AG09309 (cell line): Measurements from ENCODE around the gene LIF.
A peak's percentile ranks its signal among the peaks of the same experiment; 100 is the strongest.

Source experiments
- DNase-seq: peaks from one replicate; pipeline ENCODE4 v3.0.0-alpha.2; 2010; ENCODE audit warnings: low read depth
- H3K4me3 ChIP-seq: 2 replicates; pipeline ENCODE4 v1.5.1; 2011; ENCODE audit warnings: mild to moderate bottlenecking, low read depth, low read length, moderate library complexity; ENCODE audit not compliant: control insufficient read depth
- TF ChIP-seq, protein P1 (sequence below): IDR thresholded peaks from 2 replicates; pipeline ENCODE4 v1.5.1; 2011; ENCODE audit warnings: mild to moderate bottlenecking, low read depth, low read length, inconsistent platforms; ENCODE audit not compliant: insufficient read depth, control insufficient read depth; ENCODE audit errors: missing control alignments

Gene LIF

DNA sequence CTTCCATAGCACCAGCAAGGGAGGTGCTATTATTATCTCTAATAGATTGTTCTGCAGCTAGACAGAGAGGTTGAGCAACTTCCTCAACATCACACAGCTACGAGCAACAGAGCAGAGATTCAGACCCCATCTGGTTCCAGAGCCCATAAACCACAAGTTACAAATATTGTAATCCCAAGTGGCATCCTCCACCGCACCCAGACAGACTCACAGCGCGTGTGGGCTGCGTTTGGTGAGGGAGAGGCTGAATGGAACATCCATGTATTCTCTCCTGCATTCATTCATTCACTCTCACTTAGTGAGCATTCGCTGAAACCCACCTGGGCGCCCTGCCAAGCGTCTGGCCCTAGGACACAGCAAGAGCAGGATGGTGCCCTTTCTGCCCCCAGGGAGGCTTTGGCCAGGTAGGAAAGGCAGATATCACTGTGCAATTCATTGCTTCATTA is 33.5 kb downstream of the LIF start:
- TF ChIP-seq, protein P1, sequence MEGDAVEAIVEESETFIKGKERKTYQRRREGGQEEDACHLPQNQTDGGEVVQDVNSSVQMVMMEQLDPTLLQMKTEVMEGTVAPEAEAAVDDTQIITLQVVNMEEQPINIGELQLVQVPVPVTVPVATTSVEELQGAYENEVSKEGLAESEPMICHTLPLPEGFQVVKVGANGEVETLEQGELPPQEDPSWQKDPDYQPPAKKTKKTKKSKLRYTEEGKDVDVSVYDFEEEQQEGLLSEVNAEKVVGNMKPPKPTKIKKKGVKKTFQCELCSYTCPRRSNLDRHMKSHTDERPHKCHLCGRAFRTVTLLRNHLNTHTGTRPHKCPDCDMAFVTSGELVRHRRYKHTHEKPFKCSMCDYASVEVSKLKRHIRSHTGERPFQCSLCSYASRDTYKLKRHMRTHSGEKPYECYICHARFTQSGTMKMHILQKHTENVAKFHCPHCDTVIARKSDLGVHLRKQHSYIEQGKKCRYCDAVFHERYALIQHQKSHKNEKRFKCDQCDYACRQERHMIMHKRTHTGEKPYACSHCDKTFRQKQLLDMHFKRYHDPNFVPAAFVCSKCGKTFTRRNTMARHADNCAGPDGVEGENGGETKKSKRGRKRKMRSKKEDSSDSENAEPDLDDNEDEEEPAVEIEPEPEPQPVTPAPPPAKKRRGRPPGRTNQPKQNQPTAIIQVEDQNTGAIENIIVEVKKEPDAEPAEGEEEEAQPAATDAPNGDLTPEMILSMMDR: no peak
- no peak for DNase-seq
- H3K4me3 ChIP-seq: no peak overlapping the region

DNA sequence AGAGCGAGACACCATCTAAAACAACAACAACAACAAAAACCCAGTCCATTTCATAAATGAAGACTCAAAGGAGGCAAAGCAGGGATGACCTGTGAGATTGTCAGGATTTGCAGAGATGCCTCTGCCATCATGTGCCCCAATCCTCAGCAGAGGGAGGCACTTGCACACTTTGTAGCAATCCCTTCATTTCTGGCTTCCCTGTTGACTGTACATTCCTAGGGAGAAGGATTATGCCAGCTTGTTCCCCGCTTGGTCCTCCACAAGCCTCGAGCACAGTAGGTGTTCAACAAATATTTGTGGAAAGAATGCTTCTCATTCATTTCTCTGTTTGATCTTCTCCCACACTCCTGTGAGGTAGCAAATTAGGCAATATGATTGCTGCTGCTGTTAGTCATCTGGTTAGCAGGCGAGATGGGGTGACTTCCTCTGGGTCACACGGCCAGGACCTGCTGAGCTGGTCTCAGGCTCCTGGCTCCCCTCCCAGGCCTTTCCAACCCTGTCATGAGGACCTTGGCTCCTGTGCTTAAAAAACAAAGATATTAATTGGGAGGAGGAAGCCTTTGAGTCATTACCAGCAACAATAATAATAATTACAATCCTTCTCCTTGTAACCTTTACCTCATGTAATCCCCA is 34.1 kb downstream of the LIF start:
- peak; percentile 71 for DNase-seq
- H3K4me3 ChIP-seq: no peak overlapping the region
- TF ChIP-seq, protein P1: peak; percentile 17

DNA sequence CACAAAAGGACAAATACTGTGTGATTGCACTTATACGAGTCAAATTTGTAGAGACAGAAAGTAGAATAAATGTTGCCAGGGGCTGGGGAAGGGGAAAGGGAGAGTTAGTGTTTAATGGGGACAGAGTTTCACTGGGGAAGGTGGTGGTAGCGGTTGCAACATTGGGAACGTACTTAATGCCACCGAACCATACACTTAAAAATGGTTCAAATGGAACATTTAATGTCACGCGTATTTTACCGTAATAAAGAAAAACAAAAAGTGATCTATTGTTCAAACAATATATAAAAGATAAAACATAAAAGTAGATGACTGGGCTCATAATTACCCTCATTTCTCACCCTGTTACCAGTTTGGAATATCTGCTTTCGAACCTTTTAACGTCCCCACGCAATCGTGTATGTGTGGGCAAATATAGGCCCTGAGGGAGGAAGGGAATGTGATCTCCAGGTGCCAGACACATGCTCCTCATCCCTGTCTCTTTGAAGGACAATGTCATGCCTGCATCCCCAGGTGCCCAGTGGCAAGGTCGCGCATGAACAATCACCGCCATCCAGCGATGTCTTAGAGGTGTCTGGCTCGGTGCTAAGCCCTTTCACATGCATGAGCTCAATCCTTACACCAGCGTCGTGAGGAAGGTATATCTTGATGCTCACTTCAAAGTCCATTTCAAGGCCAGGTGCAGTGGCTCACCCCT is 35.3 kb downstream of the LIF start:
- TF ChIP-seq, protein P1: no peak
- DNase-seq: no peak

DNA sequence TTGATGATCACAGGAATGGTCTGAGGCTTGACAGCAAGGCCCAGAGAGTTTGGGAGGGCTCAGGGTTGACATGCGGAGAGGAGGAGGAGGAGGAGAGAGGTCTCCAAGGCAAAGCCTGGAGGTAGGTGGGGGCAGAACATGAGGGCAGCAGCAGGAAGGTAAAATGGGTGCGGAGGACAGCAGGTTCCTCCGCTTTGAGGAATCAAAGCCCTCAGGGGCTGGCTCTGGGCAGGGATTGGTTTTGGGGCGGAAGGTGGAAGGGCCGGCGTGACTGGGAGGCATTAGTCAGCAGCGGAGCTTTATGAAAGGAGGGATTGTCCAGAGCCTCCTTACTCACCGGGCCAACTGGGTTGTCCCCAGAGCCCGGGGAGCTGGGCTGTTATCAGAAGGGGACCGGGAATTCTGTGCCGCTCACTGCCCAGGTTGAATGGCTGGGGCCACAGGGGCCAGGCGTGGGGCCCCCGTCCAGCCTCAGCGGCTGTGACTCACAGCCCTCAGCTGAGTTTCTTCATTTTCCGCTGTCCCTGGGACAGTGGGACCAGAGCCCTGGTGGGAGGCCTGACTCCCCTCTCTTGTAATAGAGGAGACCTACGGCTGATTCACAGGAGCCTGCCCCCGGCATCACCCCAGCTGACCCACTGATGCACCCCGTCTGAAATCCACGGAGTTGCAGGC is 36.2 kb downstream of the LIF start:
- H3K4me3 ChIP-seq: no peak overlapping the region
- DNase-seq: no peak
- TF ChIP-seq, protein P1: no peak

More for the DNA sequence above, 35.3 kb downstream of the LIF start:
- no peak overlapping the region for H3K4me3 ChIP-seq

DNA sequence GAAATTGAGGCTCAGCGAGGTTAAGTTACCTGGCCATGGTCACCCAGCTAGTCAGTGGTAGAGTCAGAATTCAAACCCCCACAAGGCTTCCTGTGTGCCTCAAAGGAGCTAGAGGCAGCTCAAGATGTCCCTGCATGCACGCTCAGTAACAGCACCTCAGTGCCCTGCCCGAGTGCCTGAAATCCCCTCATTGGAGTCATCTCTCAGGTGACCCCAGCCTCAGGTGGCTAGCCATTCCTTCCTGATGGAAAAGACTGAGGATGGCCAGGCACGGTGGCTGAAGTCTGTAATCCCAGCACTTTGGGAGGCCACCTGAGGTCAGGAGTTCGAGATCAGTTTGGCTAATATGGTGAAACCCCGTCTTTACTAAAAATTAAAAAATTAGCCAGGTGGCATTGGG is 36.9 kb downstream of the LIF start:
- TF ChIP-seq, protein P1: no peak
- H3K4me3 ChIP-seq: no peak overlapping the region

DNA sequence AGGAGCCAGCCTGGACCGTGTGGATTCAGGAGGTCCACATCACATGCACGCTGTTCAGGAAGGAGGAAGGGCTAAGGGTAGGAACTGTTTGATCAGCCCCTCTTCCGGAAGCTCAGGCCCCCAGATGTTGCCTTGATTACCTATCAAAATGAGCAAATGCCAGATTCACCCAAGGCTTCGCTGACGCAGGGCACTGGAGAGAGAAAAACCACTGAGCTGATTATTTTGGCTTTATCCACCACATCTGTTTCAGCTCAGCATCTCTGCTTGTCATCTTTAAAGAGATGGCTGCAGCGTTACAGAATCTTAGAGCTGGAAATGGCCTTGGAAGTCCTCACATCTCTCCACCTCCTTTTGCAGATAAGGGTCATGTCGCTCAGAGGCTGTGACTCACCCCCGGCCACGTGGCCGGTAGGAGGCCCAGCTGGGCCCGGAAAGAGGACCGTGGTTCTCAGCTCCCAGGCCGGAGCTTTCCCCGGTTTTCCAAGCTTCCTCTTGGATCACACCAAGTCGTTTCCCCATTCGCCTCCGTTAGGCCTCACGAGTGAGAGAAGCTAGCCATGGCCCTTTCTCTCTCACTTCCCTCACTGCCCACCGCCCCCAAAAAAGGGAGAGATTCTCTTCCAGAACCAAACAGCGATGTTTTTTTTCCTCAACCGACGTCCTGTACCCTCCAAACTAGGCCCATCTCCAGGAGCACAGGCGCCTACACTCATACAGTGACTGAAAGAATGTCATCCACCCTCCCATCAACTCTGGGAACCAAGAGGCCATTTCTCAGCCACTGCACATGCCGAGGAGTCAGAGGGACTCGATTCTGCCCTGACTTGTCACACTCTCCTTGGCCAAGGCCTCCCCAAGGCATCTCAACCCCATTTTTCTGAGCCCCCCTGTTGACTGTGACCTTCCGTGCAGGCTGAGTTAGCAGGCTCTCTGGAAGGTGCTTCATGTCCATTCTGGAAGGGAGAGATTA is 37.6 kb downstream of the LIF start:
- H3K4me3 ChIP-seq: no peak overlapping the region
- TF ChIP-seq, protein P1: no peak
- no peak for DNase-seq

More for the DNA sequence above, 36.9 kb downstream of the LIF start:
- DNase-seq: no peak
